Tibial nerve (tissue), 4 donors: Measurements from ENCODE around the gene ZKSCAN7. TPM values are rescaled to one million over a fixed set of nuclear protein-coding genes. Genes with fewer than 3 reads are reported as not detected.

Experiments used
- DNase-seq, 2 donors: peaks; one replicate each; pipeline ENCODE4 v3.0.0-alpha.2; 2019; ENCODE audit warnings: low spot score in 2 of 2
- H3K27ac ChIP-seq, 4 donors: fragments of 200-600 bp; sonication (generic) in 3 of 4; one replicate each; pipeline ENCODE4 v1.5.1; 2017 to 2019; ENCODE audit warnings: mild to moderate bottlenecking in 1 of 4
- H3K27me3 ChIP-seq, 2 donors: fragments of 200-600 bp; sonication (generic) in 1 of 2; one replicate each; pipeline versions ENCODE4 v1.5.1 to v1.6.0; 2017 to 2019
- H3K36me3 ChIP-seq, 3 donors: fragments of 200-600 bp; sonication (generic); one replicate each; pipeline ENCODE4 v1.5.1; 2018 to 2019
- H3K4me1 ChIP-seq, 4 donors: fragments of 200-600 bp; sonication (generic) in 3 of 4; one replicate each; pipeline ENCODE4 v1.5.1; 2017 to 2019
- H3K4me3 ChIP-seq, 4 donors: fragments of 200-600 bp; sonication (generic) in 3 of 4; one replicate each; pipeline ENCODE4 v1.5.1; 2017 to 2019; ENCODE audit warnings: mild to moderate bottlenecking in 1 of 4, moderate library complexity in 1 of 4
- H3K9me3 ChIP-seq, 4 donors: fragments of 200-600 bp; sonication (generic) in 3 of 4; one replicate each; pipeline ENCODE4 v1.5.1; 2017 to 2019
- EP300 ChIP-seq, 2 donors: sonication (generic); formaldehyde crosslinking; IDR thresholded peaks; one replicate each; pipeline ENCODE4 v1.6.1; 2017; ENCODE audit warnings: antibody characterized with exemption in 2 of 2, mild to moderate bottlenecking in 1 of 2
- POLR2A ChIP-seq, 2 donors: fragments of 450-650 bp; IDR thresholded peaks; one replicate each; pipeline ENCODE4 v1.6.1; 2017; ENCODE audit warnings: antibody characterized with exemption in 2 of 2, mild to moderate bottlenecking in 2 of 2, moderate library complexity in 2 of 2
- WGBS, 2 donors: methylation state at CpG; one replicate each; pipeline ENCODE4 v1.1.5; 2018; 5-methylcytosine and 5-hydroxymethylcytosine counted together
- total RNA-seq, 4 donors: library from RNA; depleted of rRNA; stranded (reverse); fragments of >200 nt; gene quantifications; one replicate each; pipeline ENCODE4 v1.1.0, GENCODE V29; 2016
- TF ChIP-seq, protein P1 (sequence below), 5 experiments: fragments of 200-600 bp in 3 of 5; fragments of 450-650 bp in 2 of 5; sonication (generic) in 3 of 5; IDR thresholded peaks; one replicate each; pipeline ENCODE4 v1.5.1; 2016 to 2019; ENCODE audit warnings: antibody characterized with exemption in 5 of 5, mild to moderate bottlenecking in 3 of 5, moderate library complexity in 2 of 5

ZKSCAN7 gene
- total RNA-seq, 4 donors from 2014 or later: 6.5 to 11.1 (median 10.3) TPM

- 9 to 11% methylated on average over 5 of the region's 5 CpGs for WGBS, 2 donors
- H3K4me3 ChIP-seq: peak overlapping the region; percentile 42 to 76 (median 70)
- TF ChIP-seq, protein P1, sequence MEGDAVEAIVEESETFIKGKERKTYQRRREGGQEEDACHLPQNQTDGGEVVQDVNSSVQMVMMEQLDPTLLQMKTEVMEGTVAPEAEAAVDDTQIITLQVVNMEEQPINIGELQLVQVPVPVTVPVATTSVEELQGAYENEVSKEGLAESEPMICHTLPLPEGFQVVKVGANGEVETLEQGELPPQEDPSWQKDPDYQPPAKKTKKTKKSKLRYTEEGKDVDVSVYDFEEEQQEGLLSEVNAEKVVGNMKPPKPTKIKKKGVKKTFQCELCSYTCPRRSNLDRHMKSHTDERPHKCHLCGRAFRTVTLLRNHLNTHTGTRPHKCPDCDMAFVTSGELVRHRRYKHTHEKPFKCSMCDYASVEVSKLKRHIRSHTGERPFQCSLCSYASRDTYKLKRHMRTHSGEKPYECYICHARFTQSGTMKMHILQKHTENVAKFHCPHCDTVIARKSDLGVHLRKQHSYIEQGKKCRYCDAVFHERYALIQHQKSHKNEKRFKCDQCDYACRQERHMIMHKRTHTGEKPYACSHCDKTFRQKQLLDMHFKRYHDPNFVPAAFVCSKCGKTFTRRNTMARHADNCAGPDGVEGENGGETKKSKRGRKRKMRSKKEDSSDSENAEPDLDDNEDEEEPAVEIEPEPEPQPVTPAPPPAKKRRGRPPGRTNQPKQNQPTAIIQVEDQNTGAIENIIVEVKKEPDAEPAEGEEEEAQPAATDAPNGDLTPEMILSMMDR (IDR thresholded peaks at IDR 0.05): no peak
- no peak for TF ChIP-seq POLR2A (IDR thresholded peaks at IDR 0.05)
- TF ChIP-seq EP300 (IDR thresholded peaks at IDR 0.05): no peak
- H3K9me3 ChIP-seq: no peaks in the 10 kb centered on the region
- peaks cover 0 to 18% (median 8%) of the 10 kb centered on the region in 4 donors for H3K4me1 ChIP-seq
- peaks cover 0 to 42% (median 0%) of the 10 kb centered on the region in 3 donors for H3K36me3 ChIP-seq
- peaks cover 0 to 22% of the 10 kb centered on the region in 2 donors for H3K27me3 ChIP-seq
- peak overlapping the region in 1 of 4 donors; percentile 82 for H3K27ac ChIP-seq
- DNase-seq: no peak
Measured at GRCh38 chr3:44555723-44556122, 730 bp downstream of the ZKSCAN7 start.

- H3K36me3 ChIP-seq: peaks cover 0 to 55% (median 0%) of the 10 kb centered on the region in 3 donors
- peaks cover 0 to 10% of the 10 kb centered on the region in 2 donors for H3K27me3 ChIP-seq
- no peak overlapping the region for H3K4me3 ChIP-seq
- no peak for DNase-seq
- WGBS, 2 donors: 93 to 97% methylated on average over 8 to 9 of the region's 9 CpGs
- peaks cover 0 to 18% (median 8%) of the 10 kb centered on the region in 4 donors for H3K4me1 ChIP-seq
- TF ChIP-seq POLR2A (IDR thresholded peaks at IDR 0.05): no peak
- TF ChIP-seq, protein P1 (IDR thresholded peaks at IDR 0.05): no peak
- no peak for TF ChIP-seq EP300 (IDR thresholded peaks at IDR 0.05)
- peaks cover 0 to 6% (median 0%) of the 10 kb centered on the region in 4 donors for H3K9me3 ChIP-seq
- no peak overlapping the region for H3K27ac ChIP-seq
Measured at GRCh38 chr3:44557074-44557473, 2.1 kb downstream of the ZKSCAN7 start.

GRCh38 chr3:44561076-44561475, 6.1 kb downstream of the ZKSCAN7 start:
- Histone ChIP-seq H3K4me1 (peaks cover 0 to 7% (median 3%) of the 10 kb centered on the region in 4 donors), H3K9me3 (peaks cover 0 to 17% (median 3%) of the 10 kb centered on the region in 4 donors), H3K4me3 (no peak overlapping the region), H3K27me3 (no peaks in the 10 kb centered on the region), H3K36me3 (peaks cover 0 to 95% (median 0%) of the 10 kb centered on the region in 3 donors), H3K27ac (no peak overlapping the region)
- no peak for TF ChIP-seq POLR2A (IDR thresholded peaks at IDR 0.05)
- no peak for TF ChIP-seq EP300 (IDR thresholded peaks at IDR 0.05)
- TF ChIP-seq, protein P1 (IDR thresholded peaks at IDR 0.05): no peak
- DNase-seq: no peak
- 88 to 97% methylated on average over 1 of the region's 1 CpG for WGBS, 2 donors

DNA sequence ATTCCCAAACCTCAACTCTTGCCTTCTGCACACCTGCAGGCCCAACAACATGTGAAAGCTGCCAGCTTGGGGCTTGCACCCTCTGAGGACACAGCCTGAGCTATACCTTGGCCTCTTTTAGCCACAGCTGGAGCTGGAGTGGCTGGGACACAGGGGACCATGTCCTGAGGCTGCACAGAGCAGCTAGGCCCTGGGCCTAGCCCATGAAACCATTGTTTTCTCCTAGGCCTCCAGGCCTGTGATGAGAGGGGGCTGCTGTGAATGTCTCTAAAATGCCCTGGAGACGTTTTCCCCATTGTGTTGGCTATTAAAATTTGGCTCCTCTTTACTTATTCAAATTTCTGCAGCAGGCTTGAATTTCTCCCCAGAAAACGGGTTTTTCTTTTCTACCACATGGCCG, 7.2 kb downstream of the ZKSCAN7 start:
- 90 to 100% methylated on average over 3 of the region's 3 CpGs for WGBS, 2 donors
- DNase-seq: no peak
- Histone ChIP-seq H3K9me3 (peaks cover 0 to 22% (median 3%) of the 10 kb centered on the region in 4 donors), H3K36me3 (peaks cover 0 to 100% (median 0%) of the 10 kb centered on the region in 3 donors), H3K4me1 (no peaks in the 10 kb centered on the region), H3K27me3 (no peaks in the 10 kb centered on the region), H3K4me3 (no peak overlapping the region), H3K27ac (no peak overlapping the region)
- TF ChIP-seq EP300 (IDR thresholded peaks at IDR 0.05) (no peak), POLR2A (IDR thresholded peaks at IDR 0.05) (no peak)
- TF ChIP-seq, protein P1 (IDR thresholded peaks at IDR 0.05): no peak

GRCh38 chr3:44568561-44568960, 13.6 kb downstream of the ZKSCAN7 start:
- TF ChIP-seq, protein P1 (IDR thresholded peaks at IDR 0.05): no peak
- no peak for TF ChIP-seq EP300 (IDR thresholded peaks at IDR 0.05)
- TF ChIP-seq POLR2A (IDR thresholded peaks at IDR 0.05): no peak
- no peak for DNase-seq
- Histone ChIP-seq H3K27me3 (no peaks in the 10 kb centered on the region), H3K4me1 (no peaks in the 10 kb centered on the region), H3K27ac (no peak overlapping the region), H3K36me3 (peaks cover 6 to 98% (median 15%) of the 10 kb centered on the region in 3 donors), H3K4me3 (no peak overlapping the region), H3K9me3 (peaks cover 0 to 66% (median 20%) of the 10 kb centered on the region in 4 donors)
- WGBS, 2 donors: 100% methylated on average over 1 of the region's 1 CpG
